CD4-positive, CD25-positive, alpha-beta regulatory T cell (primary cell): Measurements from ENCODE around the gene VWA5B2. TPM values are rescaled to one million over a fixed set of nuclear protein-coding genes. Genes with fewer than 3 reads are reported as not detected.

ENCODE experiments used
- ATAC-seq, 2 donors: fragments of 150-1000 bp; cut with Tn5 transposase; one replicate each; pipeline ENCODE4 v1.10.0; 2021; ENCODE audit warnings: low read depth in 2 of 2, moderate number of reproducible peaks in 2 of 2, moderate library complexity in 1 of 2
- DNase-seq, 3 donors: peaks; one replicate each; pipeline versions ENCODE4 v3.0.0 to v3.0.0-alpha.2; 2012 to 2022; ENCODE audit warnings: mixed read lengths in 1 of 3
- H3K27ac ChIP-seq: one replicate; pipeline ENCODE4 v1.7.0; 2013; ENCODE audit warnings: mild to moderate bottlenecking, low read length; ENCODE audit not compliant: insufficient read depth, poor library complexity, severe bottlenecking
- H3K27me3 ChIP-seq: one replicate; pipeline ENCODE4 v1.7.0; 2013; ENCODE audit warnings: low read length; ENCODE audit not compliant: control insufficient read depth, insufficient read depth
- H3K36me3 ChIP-seq: one replicate; pipeline ENCODE4 v1.7.0; 2013; ENCODE audit warnings: mild to moderate bottlenecking, low read length, moderate library complexity; ENCODE audit not compliant: control insufficient read depth, insufficient read depth
- H3K4me1 ChIP-seq: 2 replicates; pipeline ENCODE4 v1.7.0; 2013; ENCODE audit warnings: mild to moderate bottlenecking, low read length; ENCODE audit not compliant: insufficient read depth, control insufficient read depth, poor library complexity, severe bottlenecking
- H3K4me3 ChIP-seq: one replicate; pipeline ENCODE4 v1.7.0; 2013; ENCODE audit warnings: low read depth, mild to moderate bottlenecking, low read length, moderate library complexity
- H3K9me3 ChIP-seq, 2 experiments: 1 replicate in 1 of 2; 2 replicates in 1 of 2; pipeline ENCODE4 v1.7.0; 2013; ENCODE audit warnings: low read length in 2 of 2, mild to moderate bottlenecking in 1 of 2, moderate library complexity in 1 of 2; ENCODE audit not compliant: control insufficient read depth in 2 of 2
- H3K27ac Mint-ChIP-seq, 3 donors: one replicate each; pipeline ENCODE4 v1.8.0; 2020 to 2022; ENCODE audit warnings: mild to moderate bottlenecking in 3 of 3, mixed read lengths in 3 of 3, moderate library complexity in 2 of 3
- H3K27me3 Mint-ChIP-seq: one replicate; pipeline ENCODE4 v1.8.0; 2022; ENCODE audit warnings: mild to moderate bottlenecking, mixed read lengths
- H3K36me3 Mint-ChIP-seq: one replicate; pipeline ENCODE4 v1.8.0; 2020; ENCODE audit warnings: mixed read lengths
- H3K4me1 Mint-ChIP-seq, 4 donors: one replicate each; pipeline ENCODE4 v1.8.0; 2020 to 2022; ENCODE audit warnings: mixed read lengths in 4 of 4, mild to moderate bottlenecking in 1 of 4
- H3K4me3 Mint-ChIP-seq, 4 donors: one replicate each; pipeline ENCODE4 v1.8.0; 2020 to 2022; ENCODE audit warnings: mild to moderate bottlenecking in 4 of 4, mixed read lengths in 4 of 4, moderate library complexity in 3 of 4
- H3K9me3 Mint-ChIP-seq, 7 donors: one replicate each; pipeline ENCODE4 v1.8.0; 2020 to 2022; ENCODE audit warnings: mixed read lengths in 7 of 7, mild to moderate bottlenecking in 3 of 7, moderate library complexity in 2 of 7
- polyA plus RNA-seq, 4 donors: library from polyadenylated mRNA; unstranded; fragments of 300-500 nt; fragmentation: Illumina TruSeq; gene quantifications; one replicate each; pipeline ENCODE4 v1.2.3, GENCODE V29; 2021
- total RNA-seq: library from RNA; stranded (reverse); gene quantifications from one replicate; pipeline ENCODE4 v1.2.3, GENCODE V29; 2022

VWA5B2 gene
- total and polyA plus RNA-seq, 5 donors from 2014 or later: 0.74 TPM; not detected in 4

DNA sequence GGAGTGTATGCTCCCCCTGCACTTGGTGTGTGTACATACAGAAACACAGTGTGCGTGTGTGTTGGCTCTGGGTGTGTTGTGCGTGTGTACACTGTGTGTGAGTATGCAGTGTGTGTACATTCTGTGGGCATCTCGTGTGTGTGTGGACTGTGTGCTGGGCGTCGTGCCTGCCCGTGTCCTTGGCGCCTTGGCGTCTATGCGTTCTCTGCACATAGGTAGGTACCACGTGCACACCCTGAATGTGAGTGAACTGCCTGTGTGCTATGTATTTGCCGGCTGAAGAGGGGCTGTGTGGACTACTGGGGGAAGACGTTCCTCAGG lies 46.0 kb downstream of the VWA5B2 start:
- Histone ChIP-seq H3K27me3 (peaks cover 18% of the 10 kb centered on the region), H3K36me3 (no peaks in the 10 kb centered on the region), H3K9me3 (no peaks in the 10 kb centered on the region), H3K4me1 (no peaks in the 10 kb centered on the region), H3K27ac (no peak overlapping the region), H3K4me3 (no peak overlapping the region)
- H3K9me3 Mint-ChIP-seq: peaks cover 0 to 3% (median 0%) of the 10 kb centered on the region in 7 donors
- peaks cover 49% of the 10 kb centered on the region for H3K27me3 Mint-ChIP-seq
- DNase-seq (no peak), ATAC-seq (no peak)
- H3K4me3 Mint-ChIP-seq: peak overlapping the region in 1 of 4 donors; percentile 59
- H3K36me3 Mint-ChIP-seq: peaks cover 3% of the 10 kb centered on the region
- peaks cover 0 to 7% (median 2%) of the 10 kb centered on the region in 4 donors for H3K4me1 Mint-ChIP-seq
- H3K27ac Mint-ChIP-seq: no peak overlapping the region

DNA sequence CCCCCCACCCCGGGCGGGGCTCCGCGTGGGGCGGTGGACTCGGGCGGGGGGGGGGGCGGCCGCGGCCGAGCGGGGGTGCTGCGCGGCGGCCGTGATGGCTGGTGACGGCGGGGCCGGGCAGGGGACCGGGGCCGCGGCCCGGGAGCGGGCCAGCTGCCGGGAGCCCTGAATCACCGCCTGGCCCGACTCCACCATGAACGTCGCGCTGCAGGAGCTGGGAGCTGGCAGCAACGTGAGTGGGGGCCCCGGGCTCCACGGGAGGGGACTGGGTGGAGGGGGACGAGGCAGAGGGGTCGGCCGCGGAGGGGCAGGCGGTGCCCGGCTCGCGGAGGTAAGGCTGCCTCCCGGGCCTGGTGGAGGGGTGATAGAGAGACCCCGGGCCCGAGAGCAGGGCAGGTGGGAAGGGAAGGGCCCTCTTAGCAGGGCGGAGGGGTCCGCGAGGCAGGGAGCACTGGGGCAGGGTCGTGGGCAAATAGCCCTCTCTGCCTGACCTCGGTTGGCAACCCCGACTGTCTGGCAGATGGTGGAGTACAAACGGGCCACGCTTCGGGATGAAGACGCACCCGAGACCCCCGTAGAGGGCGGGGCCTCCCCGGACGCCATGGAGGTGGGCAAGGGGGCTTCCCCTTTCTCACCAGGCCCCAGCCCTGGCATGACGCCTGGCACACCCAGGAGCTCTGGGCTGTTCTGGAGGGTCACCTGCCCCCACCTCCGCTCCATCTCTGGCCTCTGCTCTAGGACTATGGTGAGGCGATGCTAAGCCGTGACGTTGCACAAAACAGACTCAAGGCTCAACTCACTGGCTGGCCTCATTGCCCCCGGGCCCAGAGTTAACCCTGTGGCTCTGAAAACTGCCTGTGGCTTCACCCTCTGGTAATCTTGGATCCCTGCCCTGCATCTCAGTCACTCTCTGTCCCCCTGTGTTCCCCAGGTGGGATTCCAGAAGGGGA lies 46.9 kb downstream of the VWA5B2 start, which contains the start of gene ECE2:
ECE2 (plus strand) TSS at position 62 of the 950 bp plus-strand sequence; CDS start at position 194, 132 bp downstream.
- Histone ChIP-seq H3K27me3 (peaks cover 18% of the 10 kb centered on the region), H3K4me3 (no peak within 1 kb of the TSS), H3K4me1 (no peaks in the 10 kb centered on the region), H3K27ac (no peak within 1 kb of the TSS), H3K9me3 (no peaks in the 10 kb centered on the region), H3K36me3 (no peaks in the 10 kb centered on the region)
- Mint-ChIP-seq H3K27ac (no peak within 1 kb of the TSS), H3K9me3 (peaks cover 0 to 3% (median 0%) of the 10 kb centered on the region in 7 donors), H3K36me3 (peaks cover 3% of the 10 kb centered on the region), H3K4me3 (peak within 1 kb of the TSS in 1 of 4 donors; percentile 59), H3K27me3 (peaks cover 48% of the 10 kb centered on the region), H3K4me1 (peaks cover 0 to 7% (median 2%) of the 10 kb centered on the region in 4 donors)
- DNase-seq (no peak), ATAC-seq (no peak)

DNA sequence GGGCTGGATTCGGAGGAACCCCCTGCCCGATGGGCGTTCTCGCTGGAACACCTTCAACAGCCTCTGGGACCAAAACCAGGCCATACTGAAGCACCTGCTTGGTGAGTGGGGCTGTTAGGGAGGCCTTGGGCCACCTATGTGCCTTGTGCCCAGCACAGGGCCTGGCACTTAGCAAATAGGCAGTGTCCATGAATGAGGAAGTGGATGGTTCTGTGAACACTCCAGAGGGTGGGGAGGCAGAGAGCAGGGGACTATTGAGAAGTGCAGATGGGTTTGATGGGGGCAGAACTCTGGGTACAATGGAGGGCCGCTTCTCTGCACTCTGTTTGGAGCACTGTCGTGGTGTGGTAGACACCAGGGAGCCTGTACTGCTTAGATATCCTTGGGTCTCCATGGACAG lies 48.0 kb downstream of the VWA5B2 start:
- H3K4me3 ChIP-seq: no peak overlapping the region
- H3K27me3 ChIP-seq: peaks cover 18% of the 10 kb centered on the region
- no peak overlapping the region for H3K4me3 Mint-ChIP-seq
- H3K27ac ChIP-seq: no peak overlapping the region
- no peaks in the 10 kb centered on the region for H3K4me1 ChIP-seq
- H3K9me3 ChIP-seq: no peaks in the 10 kb centered on the region
- peaks cover 3% of the 10 kb centered on the region for H3K36me3 Mint-ChIP-seq
- H3K9me3 Mint-ChIP-seq: peaks cover 0 to 2% (median 0%) of the 10 kb centered on the region in 7 donors
- ATAC-seq: no peak
- no peak overlapping the region for H3K27ac Mint-ChIP-seq
- peaks cover 0 to 7% (median 2%) of the 10 kb centered on the region in 4 donors for H3K4me1 Mint-ChIP-seq
- peaks cover 43% of the 10 kb centered on the region for H3K27me3 Mint-ChIP-seq
- no peak for DNase-seq
- no peaks in the 10 kb centered on the region for H3K36me3 ChIP-seq

DNA sequence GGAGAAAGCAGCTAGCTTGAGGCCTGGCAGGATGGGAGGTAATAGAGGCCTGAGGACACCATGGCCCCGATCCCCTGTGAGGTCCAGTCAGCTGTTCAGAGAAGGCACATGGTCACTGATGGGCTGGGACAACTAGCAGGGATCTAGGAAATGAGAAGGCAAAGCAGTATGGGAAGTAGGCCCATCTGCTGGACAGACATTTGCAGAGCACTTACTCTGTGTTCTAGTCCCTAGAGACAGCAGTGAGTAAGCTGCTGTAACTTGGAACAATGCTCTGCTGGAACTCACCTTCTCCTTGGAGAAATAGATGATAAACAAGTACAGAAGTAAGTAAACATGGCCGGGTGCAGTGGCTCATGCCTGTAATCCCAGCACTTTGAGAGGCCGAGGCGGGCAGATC lies 53.6 kb downstream of the VWA5B2 start:
- H3K27ac ChIP-seq: no peak overlapping the region
- H3K27me3 ChIP-seq: peaks cover 7% of the 10 kb centered on the region
- H3K4me3 ChIP-seq: no peak overlapping the region
- no peaks in the 10 kb centered on the region for H3K9me3 ChIP-seq
- DNase-seq (no peak), ATAC-seq (no peak)
- Mint-ChIP-seq H3K36me3 (no peaks in the 10 kb centered on the region), H3K4me3 (no peak overlapping the region), H3K9me3 (no peaks in the 10 kb centered on the region), H3K4me1 (no peaks in the 10 kb centered on the region), H3K27me3 (peaks cover 44% of the 10 kb centered on the region), H3K27ac (no peak overlapping the region)
- H3K36me3 ChIP-seq: no peaks in the 10 kb centered on the region
- H3K4me1 ChIP-seq: no peaks in the 10 kb centered on the region

DNA sequence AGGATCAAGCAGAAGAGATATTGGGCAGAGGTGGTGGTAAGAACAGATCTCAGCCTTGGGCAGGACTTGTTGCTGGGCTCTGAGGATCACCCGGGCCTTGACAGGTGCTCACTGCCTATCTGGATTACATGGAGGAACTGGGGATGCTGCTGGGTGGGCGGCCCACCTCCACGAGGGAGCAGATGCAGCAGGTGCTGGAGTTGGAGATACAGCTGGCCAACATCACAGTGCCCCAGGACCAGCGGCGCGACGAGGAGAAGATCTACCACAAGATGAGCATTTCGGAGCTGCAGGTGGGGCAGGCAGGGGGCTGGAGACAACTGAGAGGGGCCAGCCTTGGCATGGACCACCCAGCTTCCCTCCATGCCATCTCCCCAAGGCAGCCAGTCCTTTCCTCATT lies 54.3 kb downstream of the VWA5B2 start:
- no peak for ATAC-seq

DNA sequence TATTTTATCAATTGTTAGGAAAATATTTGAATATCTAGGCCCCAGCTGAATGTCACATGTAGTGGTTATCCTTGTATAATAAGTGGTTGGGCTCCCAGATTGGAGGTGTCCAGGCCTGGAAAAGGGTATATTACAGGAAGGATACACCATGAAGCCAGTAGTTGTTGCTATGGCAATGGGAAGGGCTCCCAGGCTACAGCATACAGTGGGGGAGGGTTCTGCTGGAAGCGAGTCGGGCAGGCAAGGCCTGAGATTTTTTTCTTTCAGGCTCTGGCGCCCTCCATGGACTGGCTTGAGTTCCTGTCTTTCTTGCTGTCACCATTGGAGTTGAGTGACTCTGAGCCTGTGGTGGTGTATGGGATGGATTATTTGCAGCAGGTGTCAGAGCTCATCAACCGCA lies 55.3 kb downstream of the VWA5B2 start:
- H3K27me3 Mint-ChIP-seq: peaks cover 39% of the 10 kb centered on the region
- no peak for ATAC-seq
- H3K4me1 Mint-ChIP-seq: no peaks in the 10 kb centered on the region

More for the DNA sequence above, 54.3 kb downstream of the VWA5B2 start:
- no peaks in the 10 kb centered on the region for H3K36me3 ChIP-seq
- no peaks in the 10 kb centered on the region for H3K9me3 ChIP-seq
- Mint-ChIP-seq H3K27me3 (peaks cover 42% of the 10 kb centered on the region), H3K9me3 (no peaks in the 10 kb centered on the region), H3K27ac (no peak overlapping the region), H3K4me1 (no peaks in the 10 kb centered on the region), H3K4me3 (no peak overlapping the region), H3K36me3 (no peaks in the 10 kb centered on the region)
- no peaks in the 10 kb centered on the region for H3K4me1 ChIP-seq
- DNase-seq: no peak
- no peak overlapping the region for H3K4me3 ChIP-seq
- H3K27me3 ChIP-seq: peaks cover 7% of the 10 kb centered on the region
- no peak overlapping the region for H3K27ac ChIP-seq

DNA sequence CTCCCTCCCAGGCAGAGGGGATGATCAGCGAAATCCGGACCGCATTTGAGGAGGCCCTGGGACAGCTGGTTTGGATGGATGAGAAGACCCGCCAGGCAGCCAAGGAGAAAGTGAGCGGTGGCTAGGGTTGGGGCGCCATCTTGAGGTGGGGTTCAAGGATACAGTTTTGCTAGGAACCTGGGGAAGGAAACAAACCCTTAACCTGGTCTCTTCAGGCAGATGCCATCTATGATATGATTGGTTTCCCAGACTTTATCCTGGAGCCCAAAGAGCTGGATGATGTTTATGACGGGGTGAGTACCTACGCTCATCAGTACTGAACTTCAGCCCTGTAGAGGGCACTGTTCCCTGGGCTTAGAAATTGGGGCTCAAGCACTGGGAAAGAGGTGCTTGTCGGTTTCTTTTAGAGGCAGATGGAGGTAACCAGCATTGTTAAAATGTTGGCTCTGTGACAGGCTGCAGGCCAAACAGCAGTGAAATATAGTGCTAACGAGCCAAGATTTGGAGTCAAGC lies 60.1 kb downstream of the VWA5B2 start:
- Mint-ChIP-seq H3K9me3 (no peaks in the 10 kb centered on the region), H3K36me3 (no peaks in the 10 kb centered on the region)
- H3K9me3 ChIP-seq: no peaks in the 10 kb centered on the region

More for the DNA sequence above, 55.3 kb downstream of the VWA5B2 start:
- Mint-ChIP-seq H3K36me3 (no peaks in the 10 kb centered on the region), H3K4me3 (no peak overlapping the region), H3K9me3 (no peaks in the 10 kb centered on the region), H3K27ac (no peak overlapping the region)
- no peak overlapping the region for H3K4me3 ChIP-seq
- H3K27ac ChIP-seq: no peak overlapping the region
- DNase-seq: peak in 1 of 3 donors; percentile 41
- peaks cover 7% of the 10 kb centered on the region for H3K27me3 ChIP-seq
- no peaks in the 10 kb centered on the region for H3K4me1 ChIP-seq
- H3K36me3 ChIP-seq: no peaks in the 10 kb centered on the region
- H3K9me3 ChIP-seq: no peaks in the 10 kb centered on the region

More for the DNA sequence above, 60.1 kb downstream of the VWA5B2 start:
- peak; percentile 30 to 57 (median 37) for DNase-seq
- Histone ChIP-seq H3K4me3 (no peak overlapping the region), H3K27me3 (peaks cover 3% of the 10 kb centered on the region), H3K4me1 (no peaks in the 10 kb centered on the region), H3K27ac (no peak overlapping the region), H3K36me3 (no peaks in the 10 kb centered on the region)
- Mint-ChIP-seq H3K4me3 (no peak overlapping the region), H3K27me3 (peaks cover 27% of the 10 kb centered on the region), H3K27ac (no peak overlapping the region), H3K4me1 (no peaks in the 10 kb centered on the region)
- peak; percentile 46 to 54 for ATAC-seq
